GM21526 (cell line): ENCODE data around the gene TPCN2.

Experiments
- ATAC-seq: cut with Tn5 transposase; IDR thresholded peaks from one replicate; pipeline ENCODE4 v1.9.1; 2021; ENCODE audit warnings: moderate library complexity; ENCODE audit not compliant: unreplicated experiment, low FRiP score

The TPCN2 gene

DNA sequence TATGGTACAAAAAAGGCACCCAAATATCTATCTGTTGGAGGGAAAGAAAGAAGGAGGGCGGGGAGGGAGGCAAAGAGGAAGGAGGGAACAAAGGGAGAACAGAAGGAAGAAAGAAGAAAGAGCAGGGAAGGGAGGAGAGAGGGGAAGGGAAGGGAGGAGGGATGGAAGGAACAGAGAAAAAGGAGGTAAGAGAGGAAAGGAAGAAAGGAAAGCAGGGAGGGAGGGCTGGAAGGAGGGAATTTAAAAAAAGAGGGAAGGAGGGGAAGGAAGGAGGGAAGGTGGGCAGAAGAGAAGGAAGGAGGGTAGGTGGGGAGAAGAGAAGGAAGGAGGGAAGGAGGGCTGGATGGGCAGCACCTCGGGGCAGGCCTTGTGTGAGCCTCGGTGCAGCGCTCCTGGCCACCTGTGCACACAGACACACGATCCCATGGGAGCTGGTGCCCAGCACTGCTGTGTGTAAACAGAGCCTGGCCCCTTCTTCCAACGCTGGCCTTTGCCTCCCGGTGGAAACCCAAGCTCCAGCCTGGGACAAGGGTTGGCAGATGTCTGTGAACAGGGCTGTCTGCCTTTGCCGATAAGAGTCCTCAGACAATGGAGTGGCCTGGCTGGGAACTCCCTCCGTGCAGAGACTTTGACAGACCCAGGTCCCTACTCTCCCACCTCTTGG is 130.2 kb downstream of the TPCN2 start:
- ATAC-seq, result no peak

DNA sequence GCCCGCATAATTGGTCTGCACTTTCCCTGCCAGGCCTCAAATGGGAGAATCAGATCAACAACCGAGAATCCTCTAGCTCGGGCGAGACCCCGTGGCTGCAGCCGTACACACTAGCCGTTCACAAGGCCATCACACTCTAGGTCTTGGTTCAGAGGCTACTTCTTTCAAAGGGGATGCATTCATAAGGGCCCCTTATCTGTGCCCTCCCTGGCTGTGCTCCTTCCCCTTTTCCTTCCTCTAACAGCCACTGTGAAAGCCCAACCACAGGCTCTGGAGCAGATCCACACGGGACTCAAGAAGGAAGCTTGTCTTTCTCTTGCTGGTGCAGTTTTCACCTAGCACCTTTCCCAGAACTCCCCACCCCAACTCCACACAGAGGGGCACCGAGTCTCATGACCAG is 131.5 kb downstream of the TPCN2 start:
- no peak for ATAC-seq

DNA sequence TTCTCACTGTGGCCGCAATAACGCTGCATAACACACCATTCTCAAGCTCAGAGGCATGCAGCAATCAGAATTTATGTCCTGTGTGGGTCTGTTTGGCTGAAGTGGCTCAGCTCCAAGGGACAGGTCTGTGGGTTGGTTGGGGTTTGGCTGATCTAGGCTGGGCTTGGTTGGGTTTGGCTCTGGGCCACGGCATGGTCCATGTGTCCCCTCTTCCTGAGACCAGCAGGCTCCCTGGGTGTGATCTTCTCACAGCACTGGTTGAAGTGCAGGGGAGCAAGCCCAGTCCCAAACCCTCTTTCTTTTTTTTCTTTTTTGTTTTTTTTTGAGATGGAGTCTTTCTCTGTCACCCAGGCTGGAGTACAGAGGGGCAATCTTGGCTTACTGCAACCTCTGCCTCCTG is 132.0 kb downstream of the TPCN2 start:
- ATAC-seq, result no peak

DNA sequence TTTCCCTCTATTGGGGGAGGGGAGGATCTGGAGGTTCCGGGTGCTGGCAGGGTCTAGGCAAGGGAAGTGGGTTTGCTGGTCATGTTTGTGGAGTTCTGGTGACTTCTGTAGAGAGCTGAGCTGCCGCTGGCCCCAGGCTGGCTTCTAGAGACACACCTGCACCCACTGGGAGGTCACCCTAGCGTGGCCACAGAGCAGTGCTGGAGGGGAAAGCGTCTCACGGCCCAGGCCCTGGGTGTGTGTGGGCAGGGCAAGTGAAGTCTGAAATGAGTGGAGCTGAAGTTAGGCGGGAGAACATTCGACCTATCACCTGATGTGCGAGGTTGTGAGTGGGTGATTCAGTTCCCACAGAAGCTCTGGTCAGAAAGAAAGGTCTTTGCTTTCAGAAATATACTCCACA is 134.9 kb downstream of the TPCN2 start:
- no peak for ATAC-seq
